GM12891 (cell line): ENCODE results near the gene TPCN2.

Experiments
- POLR2A ChIP-seq: IDR thresholded peaks from 2 replicates; pipeline ENCODE4 v1.6.1; 2011; ENCODE audit warnings: low read depth, low read length, control low read depth
- POLR2AphosphoS5 ChIP-seq: IDR thresholded peaks from 2 replicates; pipeline ENCODE4 v1.6.1; 2011; ENCODE audit warnings: low read depth, low read length, control low read depth
- TAF1 ChIP-seq: IDR thresholded peaks from 2 replicates; pipeline ENCODE4 v1.6.1; 2011; ENCODE audit warnings: low read depth, low read length, control low read depth

- TF ChIP-seq POLR2A (no peak), POLR2AphosphoS5 (no peak), TAF1 (no peak)
These were observed 12.8 kb upstream of the TPCN2 start for GRCh38 chr11:69035946-69036340.
